ENCODE data around the gene ENTPD8.

The ENTPD8 gene

DNA sequence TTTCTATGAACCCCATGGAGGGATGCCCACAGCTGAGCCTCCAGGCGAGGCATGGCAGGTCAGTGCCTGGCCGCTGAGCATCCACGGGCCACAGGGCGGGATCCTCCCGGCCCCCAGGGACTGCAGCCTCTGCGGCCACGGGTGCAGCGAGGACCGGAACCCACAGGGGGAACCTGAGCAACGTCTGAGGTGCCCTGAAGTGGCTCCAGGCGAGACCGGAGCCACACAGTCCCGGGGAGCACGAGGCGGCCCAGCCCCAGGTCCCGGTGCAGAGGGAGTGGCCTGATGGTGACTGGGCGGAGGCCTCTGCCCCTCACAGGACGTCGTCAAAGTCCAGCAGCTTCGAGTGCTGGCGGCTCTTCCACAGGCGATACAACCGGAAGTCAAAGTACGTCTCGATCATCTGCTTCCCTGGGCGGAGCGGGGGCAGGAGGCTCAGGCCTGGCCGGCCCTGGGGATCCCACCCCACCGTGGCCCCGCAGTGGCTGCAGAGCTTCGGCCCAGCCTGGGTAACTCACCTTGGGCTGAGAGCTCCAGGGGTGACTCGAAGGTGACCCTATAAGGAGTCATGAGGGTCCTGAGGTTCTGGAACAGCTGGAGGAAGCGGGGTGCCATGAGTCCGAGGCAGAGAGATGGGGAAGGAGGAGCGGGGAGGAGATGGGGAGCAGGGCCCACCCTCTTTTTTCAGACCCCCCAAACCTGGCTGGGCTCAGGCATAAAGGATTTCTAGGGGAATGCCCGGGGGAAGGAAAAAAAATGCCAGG, 8.1 kb upstream of the ENTPD8 start:
- DNase-seq (ENCODE audit: low spot score) (no peak), FAIRE-seq (no peak)

DNA sequence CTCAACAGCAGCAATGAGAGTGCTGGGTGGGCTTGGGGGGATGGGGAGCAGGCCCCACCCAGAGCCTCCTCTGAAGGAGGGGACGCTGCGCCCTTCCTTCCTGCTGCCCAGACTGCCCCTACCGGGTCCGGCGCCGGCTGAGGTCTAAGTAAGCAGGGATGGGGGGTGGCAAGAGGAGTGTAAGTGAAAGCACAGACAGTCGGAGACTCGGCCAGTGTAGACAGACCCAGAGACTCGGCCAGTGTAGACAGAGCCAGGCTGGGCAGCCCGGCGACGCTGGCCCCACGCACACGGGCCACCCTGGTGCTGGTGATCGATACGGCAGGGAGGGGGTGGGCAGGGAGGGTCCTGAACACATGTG, 7.4 kb upstream of the ENTPD8 start:
- FAIRE-seq, result no peak
- DNase-seq (ENCODE audit: low spot score), result no peak

GRCh38 chr9:137447722-137448601, 6.8 kb upstream of the ENTPD8 start:
- DNase-seq (ENCODE audit: low spot score) (no peak), FAIRE-seq (no peak)

DNA sequence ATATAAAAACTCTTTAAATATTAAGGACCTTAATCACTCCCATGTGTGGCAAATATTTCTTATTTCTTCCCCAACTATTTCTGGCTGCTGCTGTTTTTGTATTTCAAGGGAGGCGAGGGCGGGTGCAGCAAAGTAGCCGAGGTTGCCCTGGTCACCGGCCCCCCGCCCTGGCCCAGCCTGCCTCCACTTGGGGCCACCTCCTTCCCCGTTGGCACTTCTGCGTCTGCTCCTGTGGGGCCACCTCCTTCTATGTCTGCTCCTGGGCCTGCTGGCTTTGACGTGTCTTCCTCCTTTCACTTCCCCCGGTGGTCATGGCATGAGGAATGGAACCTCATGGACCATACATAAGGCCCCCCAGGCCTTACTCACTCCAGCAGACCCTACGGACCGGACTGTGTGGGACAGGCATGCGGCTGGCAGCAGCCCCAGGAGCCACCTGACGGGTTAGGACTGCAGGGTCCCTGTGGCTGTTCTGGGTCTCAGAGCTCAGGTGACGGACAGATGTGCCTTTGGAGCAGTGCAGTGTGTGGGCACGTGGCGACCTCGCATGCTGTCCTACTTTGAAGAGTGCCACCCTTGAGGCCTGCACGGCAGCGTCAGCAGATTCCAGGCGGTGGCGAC, 5.8 kb upstream of the ENTPD8 start:
- DNase-seq (ENCODE audit: low spot score) (no peak), FAIRE-seq (no peak)

GRCh38 chr9:137445930-137446431, 4.8 kb upstream of the ENTPD8 start:
- no peak for FAIRE-seq

GRCh38 chr9:137445275-137445807, 4.2 kb upstream of the ENTPD8 start:
- DNase-seq (ENCODE audit: low spot score) (peak; percentile 56), FAIRE-seq (peak; percentile 26)

More at GRCh38 chr9:137445930-137446431, 4.8 kb upstream of the ENTPD8 start:
- DNase-seq (ENCODE audit: low spot score), result no peak

DNA sequence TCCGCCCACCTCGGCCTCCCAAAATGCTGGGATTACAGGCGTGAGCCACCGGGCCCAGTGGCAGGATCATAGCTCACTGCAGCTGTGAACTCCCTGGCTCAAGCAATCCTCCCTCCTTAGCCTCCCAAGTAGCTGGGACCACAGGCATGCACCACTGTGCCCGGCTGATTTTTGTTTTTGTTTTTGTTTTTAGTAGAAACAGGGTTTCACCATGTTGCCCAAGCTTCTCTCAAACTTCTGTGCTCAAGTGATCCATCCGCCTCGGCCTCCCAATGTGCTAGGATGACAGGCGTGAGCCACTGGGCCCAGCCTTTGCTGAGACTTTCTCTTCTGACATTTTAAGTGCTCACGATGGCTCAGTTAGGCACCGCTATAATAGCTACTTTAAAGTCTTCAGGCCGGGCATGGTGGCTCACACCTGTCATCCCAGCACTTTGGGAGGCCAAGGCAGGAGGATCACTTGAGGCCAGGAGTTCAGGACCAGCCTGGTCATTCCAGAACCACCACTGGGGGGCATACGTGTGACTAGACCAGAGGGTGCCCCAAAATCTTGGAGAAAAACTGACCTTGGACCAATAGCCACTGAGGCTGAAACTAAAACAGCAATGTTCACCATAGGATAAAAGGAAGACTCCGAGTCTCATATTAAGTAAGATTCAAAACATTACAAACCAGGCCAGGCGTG, 3.1 kb upstream of the ENTPD8 start:
- FAIRE-seq (no peak), DNase-seq (ENCODE audit: low spot score) (no peak)

GRCh38 chr9:137441935-137442321, 771 bp upstream of the ENTPD8 start:
- FAIRE-seq (no peak), DNase-seq (ENCODE audit: low spot score) (no peak)

DNA sequence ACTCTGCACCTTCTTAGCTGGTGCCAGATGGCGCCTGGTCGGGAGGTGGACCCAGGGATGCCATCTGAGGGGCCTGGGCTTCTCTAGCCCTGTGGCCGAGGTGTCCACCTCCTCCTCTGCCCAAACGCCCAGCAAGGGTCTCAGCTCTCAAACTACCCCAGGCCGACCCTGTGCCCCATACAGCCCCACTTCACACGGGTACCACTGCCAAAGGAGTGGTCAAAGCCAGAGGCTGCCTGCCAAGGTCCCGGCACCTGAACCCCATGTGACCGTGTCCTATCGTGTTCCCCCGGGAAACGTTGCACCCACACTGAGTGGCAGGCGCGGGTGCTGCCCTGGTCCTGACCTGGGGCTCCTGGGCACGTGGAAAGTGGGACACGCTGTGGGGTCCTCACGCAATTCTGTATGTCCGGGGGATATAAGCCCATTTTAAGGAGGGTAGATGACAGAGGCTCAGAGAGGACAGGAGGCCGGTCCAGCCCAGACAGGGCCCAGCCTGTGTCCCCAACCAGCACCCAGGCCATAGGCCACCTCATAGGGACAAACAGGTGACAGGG, 1.9 kb downstream of the ENTPD8 start:
- FAIRE-seq (no peak), DNase-seq (ENCODE audit: low spot score) (no peak)

DNA sequence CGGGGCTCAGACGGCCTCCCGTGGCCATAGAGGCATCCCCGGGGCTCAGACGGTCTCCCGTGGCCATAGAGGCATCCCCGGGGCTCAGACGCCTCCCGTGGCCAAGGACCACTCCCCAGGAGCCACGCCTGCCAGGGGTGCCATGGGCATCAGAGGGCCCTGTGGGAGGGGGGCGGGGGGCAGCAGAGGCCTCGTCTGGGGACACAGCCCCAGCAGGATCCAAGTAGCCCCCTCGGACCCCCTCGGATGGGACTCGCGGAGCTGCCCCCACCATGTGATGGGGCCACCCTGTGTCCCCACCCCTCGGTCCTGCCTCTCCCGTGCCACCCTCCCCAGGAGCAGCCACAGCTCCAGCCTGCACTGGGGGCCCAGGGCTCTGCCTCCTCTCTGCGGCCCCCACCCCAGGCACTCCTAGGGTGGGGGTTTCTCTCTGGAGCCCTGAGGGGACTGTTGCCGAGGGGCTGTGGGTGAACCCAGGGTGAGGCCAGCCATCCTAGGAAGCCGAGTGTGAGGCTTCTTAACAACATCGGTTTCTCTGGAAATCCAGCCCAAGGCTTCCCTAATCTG, 2.5 kb downstream of the ENTPD8 start:
- FAIRE-seq (no peak), DNase-seq (ENCODE audit: low spot score) (no peak)

- no peak for DNase-seq (ENCODE audit: low spot score)
- no peak for FAIRE-seq
Observed at GRCh38 chr9:137437691-137438590, 3.2 kb downstream of the ENTPD8 start.

GRCh38 chr9:137436761-137437600, 4.2 kb downstream of the ENTPD8 start:
- no peak for DNase-seq (ENCODE audit: low spot score)
- FAIRE-seq, result no peak

DNA sequence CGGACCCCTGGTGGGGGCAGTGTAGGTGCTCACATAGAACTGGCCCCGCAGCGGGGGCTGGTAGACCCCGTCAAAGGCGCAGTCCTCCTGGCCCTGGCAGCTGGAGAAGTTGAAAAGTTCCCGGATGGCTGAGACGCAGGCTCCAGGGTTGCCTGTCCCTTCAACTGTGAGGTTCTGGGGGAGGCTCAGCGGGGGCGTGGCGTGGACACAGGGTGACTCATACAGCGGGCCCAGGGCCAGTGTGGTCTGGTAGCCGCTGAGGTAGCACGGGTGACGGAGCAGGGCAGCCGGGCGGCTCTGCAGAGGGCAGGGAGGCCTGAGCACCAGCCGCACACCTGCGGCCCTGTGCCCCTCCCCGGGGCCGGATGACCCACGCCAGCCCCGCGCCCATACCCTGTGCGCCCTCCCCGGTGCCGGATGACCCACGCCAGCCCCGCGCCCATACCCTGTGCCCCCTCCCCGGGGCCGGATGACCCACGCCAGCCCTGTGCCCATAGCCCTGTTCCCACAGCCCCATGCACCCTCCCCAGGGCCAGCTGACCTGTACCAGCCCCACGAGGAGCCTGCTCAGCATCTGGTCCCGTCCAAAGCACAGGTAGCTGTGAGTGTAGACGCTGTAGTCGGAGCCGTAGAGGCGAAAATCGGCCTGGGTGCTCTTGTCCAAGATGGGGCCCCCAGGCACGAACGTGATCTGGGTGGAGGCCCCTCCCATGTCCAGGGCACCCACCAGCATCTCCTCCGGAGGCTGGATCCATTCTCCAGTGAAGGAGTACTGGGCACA, 5.0 kb downstream of the ENTPD8 start:
- FAIRE-seq (peak; percentile 85), DNase-seq (ENCODE audit: low spot score) (peak; percentile 87)

GRCh38 chr9:137435381-137435891, 5.7 kb downstream of the ENTPD8 start:
- DNase-seq (ENCODE audit: low spot score) (no peak), FAIRE-seq (no peak)

- DNase-seq (ENCODE audit: low spot score) (no peak), FAIRE-seq (no peak)
Observed at GRCh38 chr9:137434498-137435380, 6.4 kb downstream of the ENTPD8 start.

GRCh38 chr9:137433916-137434431, 7.2 kb downstream of the ENTPD8 start:
- FAIRE-seq, result no peak
- no peak for DNase-seq (ENCODE audit: low spot score)

All from RCC 7860 (cell line).